BJ (cell line): ENCODE results near the gene TOB1. TPM values are rescaled to one million over a fixed set of nuclear protein-coding genes. Genes with fewer than 3 reads are reported as not detected.

Experiments
- CTCF ChIA-PET: fragments of 350-600 bp; formaldehyde crosslinking; extraction: SDS; loops from one replicate; lab custom pipeline; 2021; ENCODE audit warnings: antibody characterized with exemption, inconsistent platforms; lab: Yijun Ruan, JAX
- POLR2A ChIA-PET: fragments of 300-600 bp; sonication (Branson Sonifier 250); formaldehyde crosslinking; extraction: SDS; loops from one replicate; lab custom pipeline; 2021; ENCODE audit warnings: antibody characterized with exemption; lab: Charles Lee
- DNase-seq: peaks from one replicate; pipeline ENCODE4 v3.0.0-alpha.2; 2011; ENCODE audit warnings: low read depth
- H3K27me3 ChIP-seq: 2 replicates; pipeline ENCODE4 v1.6.0; 2011; ENCODE audit warnings: low read length; ENCODE audit not compliant: control insufficient read depth, insufficient read depth
- H3K36me3 ChIP-seq: 2 replicates; pipeline ENCODE4 v1.5.1; 2011; ENCODE audit warnings: low read length; ENCODE audit not compliant: control insufficient read depth, insufficient read depth
- H3K4me3 ChIP-seq: 2 replicates; pipeline ENCODE4 v1.5.1; 2011; ENCODE audit warnings: low read depth, mild to moderate bottlenecking, control low read depth, low read length
- CTCF ChIP-seq: IDR thresholded peaks from 2 replicates; pipeline ENCODE4 v1.5.1; 2011; ENCODE audit warnings: low read depth, mild to moderate bottlenecking, control low read depth, inconsistent platforms, low read length, moderate library complexity; ENCODE audit not compliant: insufficient read depth
- polyA plus RNA-seq: library from polyadenylated mRNA; depleted of rRNA; stranded (reverse); fragments of >200 nt; gene quantifications from 2 replicates; pipeline ENCODE4 v1.2.3, GENCODE V29; 2011

Gene TOB1
- polyA plus RNA-seq, 1 experiment = 16.1 TPM

- Histone ChIP-seq H3K4me3 (no peak overlapping the region), H3K36me3 (no peaks in the 10 kb centered on the region), H3K27me3 (0 out of 2 replicates have a peak, but pooled peaks cover 2% of the 10 kb centered on the region)
- TF ChIP-seq CTCF = no peak
- no peak for DNase-seq
- CTCF ChIA-PET = no interaction called here
- POLR2A ChIA-PET = no interaction called here
These were observed 41.0 kb downstream of the TOB1 start for GRCh38 chr17:50825188-50825587.

GRCh38 chr17:50824429-50824828 lies 41.7 kb downstream of the TOB1 start:
- no peak for DNase-seq
- CTCF ChIA-PET = no interaction called here
- H3K36me3 ChIP-seq = no peaks in the 10 kb centered on the region
- H3K27me3 ChIP-seq = 0 out of 2 replicates have a peak, but pooled peaks cover 2% of the 10 kb centered on the region
- TF ChIP-seq CTCF = no peak
- POLR2A ChIA-PET = no interaction called here
- no peak overlapping the region for H3K4me3 ChIP-seq

GRCh38 chr17:50822550-50822949 lies 43.6 kb downstream of the TOB1 start:
- 0 out of 2 replicates have a peak, but pooled peaks cover 2% of the 10 kb centered on the region for H3K27me3 ChIP-seq
- ChIA-PET CTCF (interaction anchor here (1.6 kb wide), 1 partner anchor 18 kb away, joined by 3 read pairs; no protein-coding TSS in a partner anchor), POLR2A (interaction anchor here (0.6 kb wide), 1 partner anchor 279 kb away, joined by 3 read pairs; no protein-coding TSS in a partner anchor)
- no peaks in the 10 kb centered on the region for H3K36me3 ChIP-seq
- no peak for DNase-seq
- no peak overlapping the region for H3K4me3 ChIP-seq
- no peak for TF ChIP-seq CTCF

GRCh38 chr17:50820651-50821050 lies 45.5 kb downstream of the TOB1 start:
- DNase-seq = no peak
- ChIA-PET CTCF (no interaction called here), POLR2A (no interaction called here)
- Histone ChIP-seq H3K27me3 (peaks cover 7% of the 10 kb centered on the region; the same call in 1 of the 2 replicates), H3K36me3 (no peaks in the 10 kb centered on the region), H3K4me3 (no peak overlapping the region)
- no peak for TF ChIP-seq CTCF

DNA sequence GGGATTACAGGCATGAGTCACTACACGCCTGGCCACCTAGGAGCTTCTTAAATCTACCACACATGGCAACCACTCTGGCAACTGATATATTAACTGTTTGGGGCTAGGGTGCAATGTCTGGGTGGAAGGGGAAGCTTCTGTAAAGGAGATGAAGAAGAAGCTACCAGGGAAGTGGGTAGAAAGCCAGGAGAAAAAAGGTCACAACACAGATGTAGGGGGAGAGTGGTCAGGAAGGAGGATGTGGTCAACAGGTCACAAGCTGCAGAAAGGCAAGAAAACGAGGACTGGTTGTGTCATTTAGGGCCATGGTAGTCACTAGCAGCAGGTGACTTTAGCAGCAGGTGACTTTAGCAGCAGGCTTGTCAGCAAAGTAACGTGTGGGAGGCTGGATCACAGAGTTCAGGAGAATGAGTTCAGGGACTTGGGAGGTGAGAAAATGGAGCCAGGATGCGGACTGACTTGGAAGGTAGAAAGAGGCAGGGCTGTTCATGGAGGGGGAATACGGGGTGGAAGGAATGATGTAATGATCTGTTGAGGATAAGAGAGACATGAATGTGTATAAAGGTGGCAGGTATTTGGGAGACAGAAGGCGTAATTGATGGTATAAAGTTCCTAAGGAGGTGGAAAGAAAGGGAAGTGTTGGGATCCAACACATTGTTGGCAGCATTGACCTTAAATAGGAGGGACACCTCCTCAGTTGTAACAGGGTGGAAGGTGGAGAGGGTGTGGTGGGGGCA lies 47.1 kb downstream of the TOB1 start:
- DNase-seq = no peak
- peaks cover 7% of the 10 kb centered on the region; the same call in 1 of the 2 replicates for H3K27me3 ChIP-seq
- CTCF ChIA-PET = interaction anchor here (1.1 to 2.2 kb wide), 4 partner anchors 10 to 51 kb away, joined by 3 to 6 read pairs (median 4); partner anchors contain the start of gene ANKRD40CL
- POLR2A ChIA-PET = no interaction called here
- no peak overlapping the region for H3K4me3 ChIP-seq
- no peaks in the 10 kb centered on the region for H3K36me3 ChIP-seq
- no peak for TF ChIP-seq CTCF
